ENCODE results near the gene ASMT. TPM values are rescaled to one million over a fixed set of nuclear protein-coding genes. Genes with fewer than 3 reads are reported as not detected.
"Not testable (repeated sequence)": the region's sequence is repeated elsewhere in the genome, so short reads cannot be mapped to it uniquely, and the experiment has no call there.

ASMT gene
- total and polyA plus RNA-seq, 2 donors from 2014 or later, result 0.22 TPM; not detected in 1

GRCh38 chrX:1618689-1619088 lies 3.8 kb downstream of the ASMT start:
- Histone ChIP-seq H3K4me3 (ENCODE audit: low read length in 3 of 3) (no peak overlapping the region), H3K27me3 (ENCODE audit: control insufficient read depth, insufficient read depth, low read length) (no peaks in the 10 kb centered on the region), H3K4me1 (ENCODE audit: control insufficient read depth in 2 of 3, insufficient read depth in 2 of 3, low read depth in 1 of 3, low read length in 3 of 3) (no peaks in the 10 kb centered on the region), H3K9ac (ENCODE audit: low read length in 3 of 3) (no peak overlapping the region), H3K36me3 (ENCODE audit: control insufficient read depth in 2 of 3, insufficient read depth in 3 of 3, low read length in 3 of 3) (no peaks in the 10 kb centered on the region), H3K9me3 (ENCODE audit: control insufficient read depth in 2 of 3, insufficient read depth in 1 of 3, low read length in 3 of 3) (no peaks in the 10 kb centered on the region), H3K27ac (ENCODE audit: low read depth in 2 of 2, low read length in 2 of 2) (no peak overlapping the region)
- FAIRE-seq (no peak), DNase-seq (no peak)
- no peak for TF ChIP-seq CTCF (IDR thresholded peaks at IDR 0.05; ENCODE audit: borderline replicate concordance, extremely low read depth, insufficient read depth)
- intact Hi-C loops (cut with DNase I), result no loop called here

GRCh38 chrX:1623691-1624090 lies 8.8 kb downstream of the ASMT start:
- Histone ChIP-seq H3K9me3 (ENCODE audit: control insufficient read depth in 2 of 3, insufficient read depth in 1 of 3, low read length in 3 of 3) (no peaks in the 10 kb centered on the region), H3K27me3 (ENCODE audit: control insufficient read depth, insufficient read depth, low read length) (no peaks in the 10 kb centered on the region), H3K36me3 (ENCODE audit: control insufficient read depth in 2 of 3, insufficient read depth in 3 of 3, low read length in 3 of 3) (no peaks in the 10 kb centered on the region), H3K27ac (ENCODE audit: low read depth in 2 of 2, low read length in 2 of 2) (no peak overlapping the region), H3K9ac (ENCODE audit: low read length in 3 of 3) (no peak overlapping the region), H3K4me1 (ENCODE audit: control insufficient read depth in 2 of 3, insufficient read depth in 2 of 3, low read depth in 1 of 3, low read length in 3 of 3) (no peaks in the 10 kb centered on the region), H3K4me3 (ENCODE audit: low read length in 3 of 3) (no peak overlapping the region)
- no peak for TF ChIP-seq CTCF (IDR thresholded peaks at IDR 0.05; ENCODE audit: borderline replicate concordance, extremely low read depth, insufficient read depth)
- intact Hi-C loops (cut with DNase I), result no loop called here
- DNase-seq (no peak), FAIRE-seq (no peak)

- H3K27ac ChIP-seq (ENCODE audit: low read depth in 2 of 2, low read length in 2 of 2); FAIRE-seq; H3K9me3 ChIP-seq (ENCODE audit: control insufficient read depth in 2 of 3, insufficient read depth in 1 of 3, low read length in 3 of 3); H3K9ac ChIP-seq (ENCODE audit: low read length in 3 of 3); DNase-seq; intact Hi-C loops (cut with DNase I); H3K4me1 ChIP-seq (ENCODE audit: control insufficient read depth in 2 of 3, insufficient read depth in 2 of 3, low read depth in 1 of 3, low read length in 3 of 3); H3K27me3 ChIP-seq (ENCODE audit: control insufficient read depth, insufficient read depth, low read length); H3K4me3 ChIP-seq (ENCODE audit: low read length in 3 of 3); H3K36me3 ChIP-seq (ENCODE audit: control insufficient read depth in 2 of 3, insufficient read depth in 3 of 3, low read length in 3 of 3): not testable (repeated sequence)
Measured at GRCh38 chrX:1624158-1624860, 9.4 kb downstream of the ASMT start.

- H3K4me1 ChIP-seq (ENCODE audit: control insufficient read depth in 2 of 3, insufficient read depth in 2 of 3, low read depth in 1 of 3, low read length in 3 of 3); H3K36me3 ChIP-seq (ENCODE audit: control insufficient read depth in 2 of 3, insufficient read depth in 3 of 3, low read length in 3 of 3); FAIRE-seq; DNase-seq; H3K27ac ChIP-seq (ENCODE audit: low read depth in 2 of 2, low read length in 2 of 2); H3K9me3 ChIP-seq (ENCODE audit: control insufficient read depth in 2 of 3, insufficient read depth in 1 of 3, low read length in 3 of 3); H3K9ac ChIP-seq (ENCODE audit: low read length in 3 of 3); intact Hi-C loops (cut with DNase I); H3K27me3 ChIP-seq (ENCODE audit: control insufficient read depth, insufficient read depth, low read length); H3K4me3 ChIP-seq (ENCODE audit: low read length in 3 of 3): not testable (repeated sequence)
Measured at GRCh38 chrX:1624861-1625215, 10.0 kb downstream of the ASMT start.
